Activated T-helper 1 cell treated with anti-CD3 and anti-CD28 coated beads, Interleukin-2, amount 50 U/mL, for 16 hours (primary cell): Measurements from ENCODE around the gene MED9.
"Not testable (repeated sequence)": the region's sequence is repeated elsewhere in the genome, so short reads cannot be mapped to it uniquely, and the experiment has no call there.

Source experiments
- DNase-seq, 2 donors: peaks; one replicate each; pipeline ENCODE4 v3.0.0-alpha.2; 2020; ENCODE audit warnings: low read depth in 1 of 2, low spot score in 1 of 2

Gene MED9, protein sequence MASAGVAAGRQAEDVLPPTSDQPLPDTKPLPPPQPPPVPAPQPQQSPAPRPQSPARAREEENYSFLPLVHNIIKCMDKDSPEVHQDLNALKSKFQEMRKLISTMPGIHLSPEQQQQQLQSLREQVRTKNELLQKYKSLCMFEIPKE

DNA sequence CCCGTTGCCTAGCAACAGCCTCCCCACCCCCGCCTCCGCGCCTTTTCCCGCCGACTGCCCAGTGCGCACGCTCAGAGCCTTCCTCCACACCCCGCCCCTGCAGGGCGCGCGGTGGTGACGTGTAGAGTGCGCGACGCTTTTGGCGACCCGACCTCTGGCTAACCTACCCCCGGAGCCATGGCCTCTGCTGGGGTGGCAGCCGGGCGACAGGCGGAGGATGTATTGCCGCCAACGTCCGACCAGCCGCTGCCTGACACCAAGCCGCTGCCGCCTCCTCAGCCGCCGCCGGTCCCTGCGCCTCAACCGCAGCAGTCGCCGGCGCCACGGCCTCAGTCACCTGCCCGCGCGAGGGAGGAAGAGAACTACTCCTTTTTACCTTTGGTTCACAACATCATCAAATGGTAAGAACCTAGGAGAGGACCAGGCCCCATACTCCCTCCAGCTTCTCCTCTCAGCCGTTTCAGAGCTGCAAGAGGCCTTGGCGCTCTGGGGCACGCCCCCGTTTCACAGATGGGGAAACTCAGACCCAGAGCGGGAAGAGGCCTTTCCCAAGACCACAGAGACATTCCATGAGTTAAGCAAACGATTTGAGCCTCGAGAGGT lies at the start of gene MED9:
Gene MED9 (plus strand): TSS at position 136 of the 603 bp plus-strand sequence. CDS start 42 bp downstream, at position 178.
- peak; percentile 87 to 92 for DNase-seq

DNA sequence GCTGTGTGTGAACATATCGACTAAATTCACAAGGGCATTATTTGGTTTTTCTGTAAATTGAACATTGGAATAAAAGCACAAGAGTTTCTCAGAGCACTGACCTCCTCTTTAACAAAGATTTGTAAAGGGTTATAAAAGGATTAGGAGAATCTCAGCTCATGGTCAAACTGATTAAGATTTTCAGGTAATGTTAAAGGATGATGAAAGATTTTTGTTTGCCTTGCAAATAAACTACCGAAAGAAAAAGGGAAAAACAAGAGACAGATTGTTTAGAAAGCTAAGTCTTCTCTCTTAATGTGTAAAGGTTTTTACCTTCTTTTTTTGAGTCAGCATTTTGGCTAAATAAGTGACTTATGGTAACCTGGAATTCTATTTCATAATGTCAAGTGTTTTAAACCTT lies 47.6 kb upstream of the MED9 start:
- no peak for DNase-seq

DNA sequence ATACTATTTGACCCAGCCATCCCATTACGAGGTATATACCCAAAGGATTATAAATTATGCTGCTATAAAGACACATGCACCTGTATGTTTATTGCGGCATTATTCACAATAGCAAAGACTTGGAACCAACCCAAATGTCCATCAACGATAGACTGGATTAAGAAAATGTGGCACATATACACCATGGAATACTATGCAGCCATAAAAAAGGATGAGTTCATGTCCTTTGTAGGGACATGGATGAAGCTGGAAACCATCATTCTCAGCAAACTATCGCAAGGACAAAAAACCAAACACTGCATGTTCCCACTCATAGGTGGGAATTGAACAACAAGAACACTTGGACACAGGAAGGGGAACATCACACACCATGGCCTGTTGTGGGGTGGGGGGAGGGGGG lies 45.9 kb upstream of the MED9 start:
- DNase-seq: not testable (repeated sequence)

DNA sequence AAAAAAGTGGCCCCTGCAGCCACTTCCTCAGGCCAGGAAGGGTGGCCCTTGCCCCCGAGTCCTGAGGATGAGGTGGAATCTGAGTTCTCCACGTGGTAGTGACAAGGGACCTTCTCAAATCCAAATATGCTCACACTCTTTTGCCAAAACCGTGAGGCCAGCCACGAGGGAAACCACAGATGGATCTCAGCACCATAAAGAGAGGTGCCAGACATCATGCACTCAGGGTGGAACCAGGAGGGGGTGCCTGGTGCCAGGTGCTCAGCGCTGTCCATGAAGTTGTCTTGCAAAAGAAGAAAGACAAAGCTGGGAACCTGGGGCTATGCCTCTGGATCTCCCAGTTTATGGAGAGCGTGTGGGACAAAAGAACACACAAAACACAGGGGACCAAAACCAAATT lies 45.2 kb upstream of the MED9 start:
- DNase-seq: no peak

DNA sequence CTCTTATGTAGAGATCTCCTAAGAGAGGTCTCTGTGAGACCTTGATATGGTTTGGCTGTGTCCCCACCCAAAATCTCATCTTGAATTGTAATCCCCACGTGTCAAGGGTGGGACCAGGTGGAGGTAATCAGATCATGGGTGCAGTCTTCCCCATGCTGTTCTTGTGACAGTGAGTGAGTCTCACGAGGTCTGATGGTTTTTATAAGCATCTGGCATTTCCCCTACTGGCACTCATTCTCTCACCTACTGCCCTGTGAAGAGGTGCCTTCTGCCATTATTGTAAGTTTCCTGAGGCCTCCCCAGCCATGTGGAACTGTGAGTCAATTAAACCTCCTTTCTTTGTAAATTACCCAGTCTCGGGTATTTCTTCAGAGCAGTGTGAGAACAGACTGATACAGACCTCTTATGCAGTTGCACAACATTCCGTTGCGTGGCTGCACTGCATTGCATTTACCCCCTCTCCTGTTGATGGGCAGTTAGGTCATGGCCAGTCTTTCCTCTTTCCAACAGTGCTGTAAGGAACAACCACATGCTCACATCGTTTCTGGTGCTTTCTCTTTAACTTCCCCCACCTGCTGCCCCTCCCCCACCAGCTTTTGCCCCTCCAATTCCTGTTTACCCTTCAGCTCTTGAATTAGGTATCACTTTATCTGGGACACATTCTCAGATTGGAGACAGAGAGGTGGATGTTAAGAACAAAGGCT lies 43.6 kb upstream of the MED9 start:
- DNase-seq: no peak

DNA sequence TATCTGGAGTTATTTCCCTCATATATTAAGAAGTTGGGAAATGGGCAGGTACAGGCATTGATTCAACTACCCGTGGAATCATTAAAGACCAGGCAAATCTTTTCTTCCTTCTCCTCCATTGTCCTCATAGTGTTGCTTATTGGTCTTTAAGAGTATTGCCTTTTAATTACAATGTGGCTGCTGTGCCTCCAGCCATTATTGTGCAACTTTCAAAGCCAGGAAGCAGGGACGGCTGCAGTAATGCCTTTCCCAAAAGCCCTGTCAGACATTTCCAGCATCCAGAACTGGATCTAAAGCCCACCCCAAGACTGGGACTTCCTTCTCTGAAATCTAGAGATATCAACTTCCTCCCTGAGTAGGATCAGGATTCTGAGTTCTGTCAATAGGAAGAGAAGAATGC lies 42.3 kb upstream of the MED9 start:
- DNase-seq: no peak

DNA sequence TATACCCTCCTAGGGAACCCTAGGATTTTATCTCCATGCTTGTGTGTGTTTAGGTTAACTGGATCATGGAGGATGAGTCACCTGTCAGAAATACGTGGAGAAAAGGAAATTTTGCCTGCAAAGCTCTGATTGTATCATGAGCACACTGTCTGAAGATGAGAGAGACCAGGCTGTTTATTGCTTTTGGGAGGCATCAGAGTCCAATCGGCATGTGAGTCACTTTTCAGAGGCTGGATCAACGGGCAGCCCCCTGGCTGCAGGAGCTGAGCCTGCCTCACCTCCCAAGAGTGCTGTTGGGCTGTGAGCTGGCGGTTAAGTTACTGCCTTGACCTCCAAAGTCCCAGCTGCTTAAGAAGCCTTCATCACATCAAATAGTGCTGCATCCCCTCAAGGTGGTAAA lies 41.5 kb upstream of the MED9 start:
- no peak for DNase-seq

DNA sequence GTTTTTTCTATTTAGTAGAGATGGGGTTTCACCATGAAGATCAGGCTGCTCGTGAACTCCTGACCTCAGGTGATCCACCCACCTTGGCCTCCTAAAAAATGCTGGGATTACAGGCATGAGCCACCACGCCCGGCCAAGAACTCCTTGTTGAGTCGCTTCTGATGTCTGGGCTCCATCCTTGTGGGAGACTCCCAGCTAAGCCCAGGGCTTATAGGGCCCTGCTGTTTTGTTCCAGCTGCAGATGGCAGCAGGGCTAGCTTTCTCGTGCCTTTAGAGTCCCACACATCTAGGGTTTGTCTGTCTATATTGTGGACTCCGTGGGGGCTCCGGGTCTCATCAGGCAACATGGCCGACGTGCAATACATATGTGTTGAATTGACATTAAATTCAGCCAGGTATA lies 39.3 kb upstream of the MED9 start:
- no peak for DNase-seq

DNA sequence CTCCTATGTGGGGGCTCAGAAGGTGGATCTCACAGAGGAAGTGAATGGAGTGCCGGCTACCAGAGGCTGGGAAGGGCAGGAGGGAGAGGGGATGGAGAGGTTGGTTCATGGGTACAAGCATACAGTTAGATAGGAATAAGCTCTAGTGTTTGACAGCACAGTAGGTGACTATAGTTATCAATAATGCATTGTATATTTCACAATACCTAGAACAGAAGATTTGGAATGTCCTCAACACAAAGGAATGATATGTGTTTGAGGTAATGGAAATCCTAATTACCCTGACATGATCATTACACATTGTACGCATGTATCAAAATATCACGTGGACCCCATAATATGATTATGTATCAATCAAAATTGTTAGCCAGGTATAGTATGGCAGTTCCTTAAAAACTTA lies 38.9 kb upstream of the MED9 start:
- no peak for DNase-seq

DNA sequence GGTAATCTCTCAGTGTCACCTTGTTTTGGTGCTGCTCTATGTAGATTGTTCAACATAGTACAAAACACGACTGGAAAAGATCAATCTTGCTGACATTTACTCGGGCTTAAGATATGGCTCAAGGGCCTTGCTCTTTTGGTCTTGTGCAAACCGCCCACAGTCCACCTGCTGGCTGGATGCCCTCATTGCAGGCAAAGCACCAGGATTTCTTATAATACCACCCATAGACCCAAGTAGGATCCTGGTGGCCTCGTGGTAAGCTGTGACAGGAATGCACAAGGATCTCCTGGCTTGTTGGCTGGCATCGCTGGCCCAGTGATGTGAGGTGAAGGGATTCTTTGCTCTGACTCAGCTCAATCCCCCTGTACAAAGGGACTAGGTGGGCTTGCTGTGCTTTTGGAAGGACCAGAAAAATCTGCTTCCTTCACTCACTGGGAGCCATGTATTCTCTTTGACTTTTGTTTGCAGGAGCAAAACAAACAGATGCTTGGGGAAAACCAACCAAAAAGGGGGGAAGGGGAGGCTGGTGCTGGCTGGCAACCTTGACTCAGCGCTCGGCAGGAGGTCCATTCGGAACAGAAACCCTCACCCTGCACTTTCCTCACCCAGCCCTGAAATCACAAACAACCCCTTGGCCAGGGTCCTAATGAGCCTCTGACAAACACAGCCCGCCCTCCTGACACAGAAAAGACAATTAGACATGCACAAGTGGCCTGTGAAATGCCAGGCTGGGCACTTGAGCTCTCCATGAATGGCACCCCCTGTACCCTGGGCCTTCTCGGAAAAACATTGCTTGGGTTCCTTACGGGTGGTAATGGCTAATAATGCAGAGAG lies 36.6 kb upstream of the MED9 start:
- DNase-seq: peak; percentile 47 to 64

DNA sequence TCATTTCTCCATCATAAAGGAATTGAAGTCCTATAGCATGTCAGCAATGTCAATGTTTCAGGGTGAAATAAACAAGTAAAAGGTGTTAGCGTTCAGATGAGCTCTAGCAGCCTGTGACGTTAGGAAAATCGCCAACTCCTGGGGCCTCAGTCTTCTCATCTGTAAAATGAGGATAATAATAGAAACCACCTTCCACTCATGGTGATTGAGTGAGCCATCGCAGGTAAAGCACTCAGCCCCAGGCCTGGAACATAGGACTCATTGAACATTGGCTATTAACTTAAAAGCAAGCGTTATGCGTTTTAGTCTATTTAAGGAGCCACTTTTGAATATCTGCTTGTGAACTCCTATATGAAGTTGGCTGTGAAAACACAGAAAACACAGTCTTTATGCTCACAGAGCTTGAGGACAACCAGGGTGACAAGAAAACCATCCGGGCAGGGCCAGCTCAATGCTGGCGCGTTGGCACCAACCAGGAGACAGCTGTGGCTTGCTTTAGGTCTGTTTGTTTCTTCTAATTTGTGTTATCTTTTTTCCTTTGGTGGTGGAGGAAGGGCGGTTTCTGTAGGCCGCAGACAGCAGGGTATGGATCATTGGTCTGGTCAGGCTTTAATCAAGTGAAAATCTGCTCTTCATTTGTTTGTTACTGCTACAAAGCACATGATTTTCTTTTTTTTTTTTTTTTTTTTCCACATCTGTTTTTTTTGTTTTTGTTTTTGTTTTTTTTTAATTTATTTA lies 35.7 kb upstream of the MED9 start:
- no peak for DNase-seq

DNA sequence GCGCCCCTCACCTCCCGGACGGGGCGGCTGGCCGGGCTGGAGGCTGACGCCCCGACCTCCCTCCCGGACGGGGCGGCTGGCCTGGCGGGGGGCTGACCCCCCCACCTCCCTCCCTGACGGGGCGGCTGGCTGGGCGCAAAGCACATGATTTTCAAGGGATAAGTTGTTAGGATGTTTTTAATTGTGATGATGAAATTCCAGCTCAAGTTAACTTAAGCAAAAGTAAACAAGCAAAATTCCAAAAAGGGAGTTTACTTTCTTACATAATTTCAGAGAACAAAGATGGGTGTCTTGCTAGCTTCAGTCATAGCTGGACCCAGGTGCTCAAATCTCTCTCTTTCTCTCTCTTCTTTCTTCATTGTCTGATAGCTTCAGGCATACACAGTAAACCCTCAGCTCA lies 33.6 kb upstream of the MED9 start:
- DNase-seq: no peak

DNA sequence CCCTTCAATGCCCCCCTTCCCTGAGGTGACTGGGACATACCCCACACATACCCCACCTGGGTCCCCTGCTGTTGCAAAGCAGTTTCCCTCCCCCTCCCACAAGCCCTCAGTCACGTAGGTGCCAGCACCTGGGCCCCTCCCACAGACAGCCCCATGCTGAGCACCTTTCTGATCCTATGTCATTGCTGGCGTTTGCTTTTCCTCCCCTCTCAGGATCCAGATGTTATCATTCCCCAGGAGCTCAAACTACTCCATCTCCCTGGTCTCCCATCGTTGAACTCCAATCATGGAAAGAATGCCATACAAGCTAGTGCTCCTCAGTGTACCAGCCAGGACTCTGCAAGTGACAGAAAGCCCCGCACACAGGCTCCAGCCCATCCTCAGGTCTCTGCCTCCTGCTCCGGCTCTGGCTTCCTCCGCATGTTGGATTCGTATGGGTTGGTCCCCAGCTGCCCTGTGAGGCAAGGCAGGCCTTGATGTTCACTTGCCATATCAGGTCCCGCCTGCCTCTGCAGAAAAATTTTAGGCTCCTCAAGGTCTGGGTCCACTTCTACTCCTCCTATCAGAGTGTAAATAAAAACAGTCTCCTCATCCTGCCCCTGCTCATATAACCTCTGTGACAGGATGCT lies 31.4 kb upstream of the MED9 start:
- DNase-seq: no peak

DNA sequence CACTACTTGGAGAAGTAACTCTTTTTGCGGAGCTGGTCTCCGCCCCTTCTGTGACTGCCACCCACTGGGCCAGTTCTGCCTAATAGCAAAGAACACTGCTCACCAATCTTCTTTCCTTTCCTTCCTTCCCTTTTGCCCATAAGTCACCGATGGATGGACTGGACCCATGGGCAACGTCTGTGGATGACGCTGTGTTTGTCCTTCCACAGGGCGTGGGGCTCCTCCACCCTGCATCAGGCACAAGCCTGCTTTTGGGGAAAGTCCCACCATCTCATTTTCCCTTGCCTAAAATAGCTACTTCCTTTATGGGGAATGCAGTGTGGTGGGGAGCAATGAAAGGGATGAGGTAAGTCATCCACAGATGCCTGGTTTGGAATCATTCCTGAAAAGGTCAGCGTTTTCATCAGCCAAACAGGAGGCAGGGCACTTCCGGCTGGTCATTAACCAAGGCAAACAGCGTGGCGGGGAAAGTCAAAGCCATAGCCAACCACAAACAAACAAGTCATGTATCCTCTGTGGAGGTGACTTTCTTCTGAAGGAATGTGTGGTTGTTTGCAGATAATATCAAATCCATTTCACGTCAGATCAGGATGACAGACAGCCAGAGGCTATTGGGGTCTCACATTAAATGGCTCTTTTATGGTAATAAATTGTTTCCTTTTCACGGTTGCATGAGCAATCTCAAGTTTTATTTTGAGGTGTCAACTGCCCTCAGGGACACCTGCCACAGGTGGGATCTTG lies 30.7 kb upstream of the MED9 start:
- no peak for DNase-seq

DNA sequence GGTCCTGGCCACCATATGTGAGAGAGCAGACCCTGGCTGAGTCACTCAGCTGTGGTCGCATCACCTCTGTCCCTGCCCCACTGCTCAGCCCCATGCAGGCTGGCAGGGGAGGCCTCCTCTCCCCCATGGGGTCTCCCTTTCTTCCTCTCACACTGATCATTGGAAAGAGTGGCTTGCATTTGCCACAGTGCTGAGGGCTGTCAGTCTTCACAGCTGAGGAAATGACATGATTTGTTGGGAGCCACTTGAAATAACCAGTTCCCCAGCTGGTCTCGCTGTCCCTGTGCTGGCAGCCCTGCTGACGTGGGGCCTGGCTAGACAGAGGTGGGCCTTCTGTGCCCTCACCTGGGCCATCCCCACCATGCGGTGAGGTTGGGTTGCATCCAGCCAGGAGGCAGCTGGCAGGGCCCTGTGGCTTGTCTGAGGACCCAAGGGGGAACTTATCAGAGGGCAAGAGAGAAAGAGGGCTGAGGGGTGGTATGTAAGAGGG lies 30.1 kb upstream of the MED9 start:
- DNase-seq: no peak

DNA sequence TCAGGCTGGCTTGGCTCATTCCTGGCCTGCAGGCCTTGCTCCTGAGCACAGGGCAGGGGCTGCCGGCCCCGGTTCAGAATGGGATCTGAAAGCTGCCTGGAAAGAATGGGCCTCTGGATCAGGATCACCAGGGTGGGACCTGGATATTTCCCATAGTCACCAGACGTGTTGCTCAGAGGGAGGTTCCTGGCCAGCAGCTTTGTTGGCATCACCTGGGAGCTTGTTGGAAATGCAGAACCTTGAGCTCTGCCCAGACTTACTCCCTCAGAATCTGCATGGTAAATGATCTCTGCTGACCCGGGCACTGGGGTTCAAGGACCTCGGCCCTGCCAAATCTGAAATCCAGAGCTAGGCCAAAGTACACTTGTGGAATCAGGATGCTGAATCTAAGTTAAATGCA lies 29.5 kb upstream of the MED9 start:
- DNase-seq: no peak

DNA sequence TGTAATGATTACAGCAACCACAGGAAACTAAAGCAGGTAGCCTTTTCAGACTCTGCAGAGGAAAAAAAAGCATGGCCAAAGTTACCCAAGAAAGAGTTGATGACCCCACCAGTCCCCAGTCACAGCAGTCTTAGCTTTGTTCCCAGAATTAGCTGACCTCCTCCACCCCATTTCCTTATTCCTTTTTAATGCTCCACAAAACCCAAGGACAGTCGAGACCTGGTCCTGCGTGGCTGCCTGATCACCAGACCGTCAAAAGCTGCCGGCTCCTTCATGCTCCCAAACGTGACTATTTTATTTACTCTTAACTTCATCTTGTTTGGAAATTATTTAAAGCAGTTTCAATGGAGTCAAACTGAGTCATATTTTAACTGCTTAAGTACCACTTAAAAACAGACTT lies 28.7 kb upstream of the MED9 start:
- no peak for DNase-seq

DNA sequence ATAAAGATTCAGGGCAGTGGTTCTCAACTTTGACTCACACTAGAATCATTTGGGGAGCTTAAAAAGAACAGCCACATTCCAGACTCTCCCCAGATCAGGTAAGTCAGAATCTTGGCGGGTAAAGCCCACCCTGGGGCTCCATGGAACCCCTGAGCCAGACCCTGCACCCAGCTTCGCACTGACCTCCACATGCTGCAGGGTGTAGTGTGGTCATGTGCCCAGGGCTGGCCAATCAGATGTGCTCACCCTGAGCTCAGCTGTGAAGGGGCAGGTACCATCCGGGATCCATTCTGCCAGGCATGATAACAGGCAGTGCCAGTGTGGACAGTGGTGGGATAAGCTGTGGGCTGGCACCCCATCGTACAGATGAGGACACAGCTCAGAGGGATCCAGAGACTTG lies 28.1 kb upstream of the MED9 start:
- DNase-seq: no peak

DNA sequence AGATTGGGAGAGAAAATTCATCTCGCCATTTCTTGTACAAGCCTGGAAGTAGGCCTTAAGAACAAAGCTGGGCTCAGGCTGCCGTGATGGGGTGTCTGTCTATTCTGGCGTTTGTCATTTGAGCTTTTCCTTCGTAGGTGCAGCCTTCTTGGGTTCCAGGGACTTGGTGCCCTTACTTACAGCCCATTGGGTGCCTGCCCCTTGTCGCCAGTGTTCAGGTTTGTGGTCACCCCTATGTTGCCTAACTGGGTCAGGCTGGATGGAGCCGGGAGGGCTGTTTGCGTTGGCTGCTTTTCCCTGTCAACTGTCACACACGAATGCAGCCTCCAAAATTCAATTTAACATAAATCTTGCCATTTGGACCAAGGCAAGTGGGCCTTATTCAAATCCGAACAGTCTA lies 23.7 kb upstream of the MED9 start:
- no peak for DNase-seq

DNA sequence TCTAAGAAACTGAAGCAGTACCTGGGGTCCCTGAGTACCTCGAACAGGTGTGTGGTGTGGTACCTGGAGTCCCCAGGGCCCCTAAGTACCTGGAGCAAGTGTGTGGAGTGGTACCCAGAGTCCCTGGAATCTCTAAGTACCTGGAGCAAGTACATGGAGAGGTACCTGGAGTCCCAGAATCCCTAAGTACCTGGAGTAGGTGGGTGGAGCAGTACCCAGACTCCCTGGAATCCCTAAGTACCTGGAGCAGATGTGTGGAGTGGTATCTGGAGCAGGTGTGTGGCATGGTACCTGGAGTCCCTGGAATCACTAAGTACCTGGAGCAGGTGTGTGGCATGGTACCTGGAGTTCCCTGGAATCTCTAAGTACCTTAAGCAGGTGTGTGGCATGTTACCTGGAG lies 22.5 kb upstream of the MED9 start:
- no peak for DNase-seq
